SK-N-SH treated with all-trans-retinoic acid at 6 μM for 48 hours (cell line): Measurements from ENCODE around the gene AUTS2.

ENCODE experiments used
- ARNTL ChIP-seq: fragments of 450-650 bp; formaldehyde crosslinking; IDR thresholded peaks from 2 replicates; pipeline ENCODE4 v1.5.0; 2020; ENCODE audit warnings: low read depth, mild to moderate bottlenecking, moderate library complexity, borderline replicate concordance
- CREB5 ChIP-seq: fragments of 250-450 bp; sonication (Bioruptor Pico); IDR thresholded peaks from 2 replicates; pipeline ENCODE4 v1.5.1; 2020; ENCODE audit warnings: low read depth, mild to moderate bottlenecking, moderate library complexity
- OSR1 ChIP-seq: fragments of 250-450 bp; sonication (Bioruptor Pico); IDR thresholded peaks from 2 replicates; pipeline ENCODE4 v1.8.0; 2022; ENCODE audit warnings: moderate library complexity, mild to moderate bottlenecking, inconsistent platforms
- PPARA ChIP-seq: fragments of 250-450 bp; sonication (Bioruptor Pico); IDR thresholded peaks from 2 replicates; pipeline ENCODE4 v1.5.0; 2020; ENCODE audit warnings: mild to moderate bottlenecking, borderline replicate concordance
- TCF4 ChIP-seq: fragments of 250-450 bp; sonication (Bioruptor Pico); IDR thresholded peaks from 2 replicates; pipeline ENCODE4 v1.8.0; 2021; ENCODE audit warnings: mild to moderate bottlenecking, moderate library complexity, borderline replicate concordance

- TF ChIP-seq ARNTL (CRISPR knock-in tag) = no peak
- no peak for TF ChIP-seq CREB5 (CRISPR knock-in tag)
- no peak for TF ChIP-seq OSR1 (CRISPR knock-in tag)
- no peak for TF ChIP-seq PPARA (CRISPR knock-in tag)
- no peak for TF ChIP-seq TCF4 (CRISPR knock-in tag)
These were observed 1231.2 kb downstream of the AUTS2 start for GRCh38 chr7:70829221-70830059.
